SK-N-SH treated with all-trans-retinoic acid at 6 μM for 48 hours (cell line): ENCODE measurements around the gene SORCS3.

Source experiments
- ARNTL ChIP-seq: fragments of 450-650 bp; formaldehyde crosslinking; IDR thresholded peaks from 2 replicates; pipeline ENCODE4 v1.5.0; 2020; ENCODE audit warnings: low read depth, mild to moderate bottlenecking, moderate library complexity, borderline replicate concordance
- PPARA ChIP-seq: fragments of 250-450 bp; sonication (Bioruptor Pico); IDR thresholded peaks from 2 replicates; pipeline ENCODE4 v1.5.0; 2020; ENCODE audit warnings: mild to moderate bottlenecking, borderline replicate concordance
- ZFP30 ChIP-seq: fragments of 450-650 bp; formaldehyde crosslinking; IDR thresholded peaks from 2 replicates; pipeline ENCODE4 v1.5.0; 2022; ENCODE audit warnings: mild to moderate bottlenecking, moderate library complexity
- TF ChIP-seq, protein P1 (sequence below): fragments of 250-450 bp; sonication (Bioruptor Pico); IDR thresholded peaks from 2 replicates; pipeline ENCODE4 v1.8.0; 2020; ENCODE audit warnings: mild to moderate bottlenecking, moderate library complexity, borderline replicate concordance

DNA sequence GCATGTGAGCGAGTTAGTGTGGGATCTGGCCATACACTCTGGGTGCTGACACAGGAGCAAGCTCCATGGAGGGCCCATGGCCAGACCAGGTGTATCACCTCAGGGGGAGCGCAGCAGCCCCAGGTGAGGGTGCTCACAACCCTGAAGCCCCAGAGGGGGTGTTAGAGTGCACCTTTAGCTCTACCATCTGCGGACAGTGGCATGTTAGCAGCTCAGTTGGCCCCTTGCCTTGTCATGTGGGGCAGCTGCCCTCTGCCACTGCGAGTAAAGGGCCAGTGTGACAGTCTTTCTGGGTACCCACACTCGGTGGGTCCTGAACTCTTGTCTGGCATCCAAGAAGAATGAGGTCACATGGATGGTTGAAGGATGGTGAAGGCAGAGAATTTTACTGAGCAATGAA, 600.2 kb downstream of the SORCS3 start:
- TF ChIP-seq ZFP30 (CRISPR knock-in tag), result no peak
- TF ChIP-seq, protein P1, sequence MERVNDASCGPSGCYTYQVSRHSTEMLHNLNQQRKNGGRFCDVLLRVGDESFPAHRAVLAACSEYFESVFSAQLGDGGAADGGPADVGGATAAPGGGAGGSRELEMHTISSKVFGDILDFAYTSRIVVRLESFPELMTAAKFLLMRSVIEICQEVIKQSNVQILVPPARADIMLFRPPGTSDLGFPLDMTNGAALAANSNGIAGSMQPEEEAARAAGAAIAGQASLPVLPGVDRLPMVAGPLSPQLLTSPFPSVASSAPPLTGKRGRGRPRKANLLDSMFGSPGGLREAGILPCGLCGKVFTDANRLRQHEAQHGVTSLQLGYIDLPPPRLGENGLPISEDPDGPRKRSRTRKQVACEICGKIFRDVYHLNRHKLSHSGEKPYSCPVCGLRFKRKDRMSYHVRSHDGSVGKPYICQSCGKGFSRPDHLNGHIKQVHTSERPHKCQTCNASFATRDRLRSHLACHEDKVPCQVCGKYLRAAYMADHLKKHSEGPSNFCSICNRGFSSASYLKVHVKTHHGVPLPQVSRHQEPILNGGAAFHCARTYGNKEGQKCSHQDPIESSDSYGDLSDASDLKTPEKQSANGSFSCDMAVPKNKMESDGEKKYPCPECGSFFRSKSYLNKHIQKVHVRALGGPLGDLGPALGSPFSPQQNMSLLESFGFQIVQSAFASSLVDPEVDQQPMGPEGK (CRISPR knock-in tag), result no peak
- TF ChIP-seq PPARA, result no peak
- TF ChIP-seq ARNTL (CRISPR knock-in tag), result no peak
